ENCODE data around the gene CLRN1. TPM values are rescaled to one million over a fixed set of nuclear protein-coding genes. Genes with fewer than 3 reads are reported as not detected.

The CLRN1 gene
- total and polyA plus RNA-seq, 2 of the 13 experiments (the other 11 are each of a cell fraction or from before 2014, with no cell fraction given) = not detected

GRCh38 chr3:151003029-151003767 is 30.7 kb upstream of the CLRN1 start (continued):
- no peak for TF ChIP-seq ZNF337 (CRISPR knock-in tag; IDR thresholded peaks at IDR 0.05; ENCODE audit: borderline replicate concordance, low read depth)
- no peak for TF ChIP-seq ZNF20 (CRISPR knock-in tag; IDR thresholded peaks at IDR 0.05)
- no peak for TF ChIP-seq SMAD1 (CRISPR knock-in tag; IDR thresholded peaks at IDR 0.05; ENCODE audit: borderline replicate concordance, low read depth)
- no peak for TF ChIP-seq GTF2F1 (IDR thresholded peaks at IDR 0.05; ENCODE audit: low read length)
- TF ChIP-seq KLF15 (CRISPR knock-in tag; IDR thresholded peaks at IDR 0.05; ENCODE audit: borderline replicate concordance) = no peak
- TF ChIP-seq, protein P1, sequence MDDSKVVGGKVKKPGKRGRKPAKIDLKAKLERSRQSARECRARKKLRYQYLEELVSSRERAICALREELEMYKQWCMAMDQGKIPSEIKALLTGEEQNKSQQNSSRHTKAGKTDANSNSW (CRISPR knock-in tag; IDR thresholded peaks at IDR 0.05; ENCODE audit: borderline replicate concordance) = no peak
- TF ChIP-seq REL (CRISPR knock-in tag; conservative IDR thresholded peaks at IDR 0.05) = no peak
- no peak for TF ChIP-seq HNRNPL (IDR thresholded peaks at IDR 0.05; ENCODE audit: low read depth, low read length)
- no peak for TF ChIP-seq ZNF550 (CRISPR knock-in tag; IDR thresholded peaks at IDR 0.05; ENCODE audit: borderline replicate concordance)
- TF ChIP-seq EP300 (IDR thresholded peaks at IDR 0.05; ENCODE audit: low read depth in 2 of 2, low read length in 2 of 2) = no peak
- no peak for TF ChIP-seq EP300 (CRISPR knock-in tag; IDR thresholded peaks at IDR 0.05; ENCODE audit: borderline replicate concordance)
- no peak for TF ChIP-seq HDAC1 (CRISPR knock-in tag; IDR thresholded peaks at IDR 0.05)
- no peak for TF ChIP-seq ZNF543 (CRISPR knock-in tag; IDR thresholded peaks at IDR 0.05)
- TF ChIP-seq, protein P2, sequence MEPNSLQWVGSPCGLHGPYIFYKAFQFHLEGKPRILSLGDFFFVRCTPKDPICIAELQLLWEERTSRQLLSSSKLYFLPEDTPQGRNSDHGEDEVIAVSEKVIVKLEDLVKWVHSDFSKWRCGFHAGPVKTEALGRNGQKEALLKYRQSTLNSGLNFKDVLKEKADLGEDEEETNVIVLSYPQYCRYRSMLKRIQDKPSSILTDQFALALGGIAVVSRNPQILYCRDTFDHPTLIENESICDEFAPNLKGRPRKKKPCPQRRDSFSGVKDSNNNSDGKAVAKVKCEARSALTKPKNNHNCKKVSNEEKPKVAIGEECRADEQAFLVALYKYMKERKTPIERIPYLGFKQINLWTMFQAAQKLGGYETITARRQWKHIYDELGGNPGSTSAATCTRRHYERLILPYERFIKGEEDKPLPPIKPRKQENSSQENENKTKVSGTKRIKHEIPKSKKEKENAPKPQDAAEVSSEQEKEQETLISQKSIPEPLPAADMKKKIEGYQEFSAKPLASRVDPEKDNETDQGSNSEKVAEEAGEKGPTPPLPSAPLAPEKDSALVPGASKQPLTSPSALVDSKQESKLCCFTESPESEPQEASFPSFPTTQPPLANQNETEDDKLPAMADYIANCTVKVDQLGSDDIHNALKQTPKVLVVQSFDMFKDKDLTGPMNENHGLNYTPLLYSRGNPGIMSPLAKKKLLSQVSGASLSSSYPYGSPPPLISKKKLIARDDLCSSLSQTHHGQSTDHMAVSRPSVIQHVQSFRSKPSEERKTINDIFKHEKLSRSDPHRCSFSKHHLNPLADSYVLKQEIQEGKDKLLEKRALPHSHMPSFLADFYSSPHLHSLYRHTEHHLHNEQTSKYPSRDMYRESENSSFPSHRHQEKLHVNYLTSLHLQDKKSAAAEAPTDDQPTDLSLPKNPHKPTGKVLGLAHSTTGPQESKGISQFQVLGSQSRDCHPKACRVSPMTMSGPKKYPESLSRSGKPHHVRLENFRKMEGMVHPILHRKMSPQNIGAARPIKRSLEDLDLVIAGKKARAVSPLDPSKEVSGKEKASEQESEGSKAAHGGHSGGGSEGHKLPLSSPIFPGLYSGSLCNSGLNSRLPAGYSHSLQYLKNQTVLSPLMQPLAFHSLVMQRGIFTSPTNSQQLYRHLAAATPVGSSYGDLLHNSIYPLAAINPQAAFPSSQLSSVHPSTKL (CRISPR knock-in tag; IDR thresholded peaks at IDR 0.05) = peak; percentile 36; the same call in 1 of the 2 replicates
- TF ChIP-seq, protein P3, sequence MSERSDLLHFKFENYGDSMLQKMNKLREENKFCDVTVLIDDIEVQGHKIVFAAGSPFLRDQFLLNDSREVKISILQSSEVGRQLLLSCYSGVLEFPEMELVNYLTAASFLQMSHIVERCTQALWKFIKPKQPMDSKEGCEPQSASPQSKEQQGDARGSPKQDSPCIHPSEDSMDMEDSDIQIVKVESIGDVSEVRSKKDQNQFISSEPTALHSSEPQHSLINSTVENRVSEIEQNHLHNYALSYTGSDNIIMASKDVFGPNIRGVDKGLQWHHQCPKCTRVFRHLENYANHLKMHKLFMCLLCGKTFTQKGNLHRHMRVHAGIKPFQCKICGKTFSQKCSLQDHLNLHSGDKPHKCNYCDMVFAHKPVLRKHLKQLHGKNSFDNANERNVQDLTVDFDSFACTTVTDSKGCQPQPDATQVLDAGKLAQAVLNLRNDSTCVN (CRISPR knock-in tag; IDR thresholded peaks at IDR 0.05; ENCODE audit: borderline replicate concordance) = no peak
- TF ChIP-seq NCOA5 (CRISPR knock-in tag; IDR thresholded peaks at IDR 0.05) = no peak
- no peak for TF ChIP-seq ZNF800 (CRISPR knock-in tag; IDR thresholded peaks at IDR 0.05)

Data from HepG2 (cell line).